NCI-H187 (cell line): ENCODE results near the gene ACTR6.
A peak's percentile ranks its signal among the peaks of the same experiment; 100 is the strongest.
"Not testable (repeated sequence)": the region's sequence is repeated elsewhere in the genome, so short reads cannot be mapped to it uniquely, and the experiment has no call there.

Experiments used
- DNase-seq, 2 experiments: peaks; one replicate each; lab custom pipeline; 2025; lab: John Stamatoyannopoulos, UW

Gene ACTR6

DNA sequence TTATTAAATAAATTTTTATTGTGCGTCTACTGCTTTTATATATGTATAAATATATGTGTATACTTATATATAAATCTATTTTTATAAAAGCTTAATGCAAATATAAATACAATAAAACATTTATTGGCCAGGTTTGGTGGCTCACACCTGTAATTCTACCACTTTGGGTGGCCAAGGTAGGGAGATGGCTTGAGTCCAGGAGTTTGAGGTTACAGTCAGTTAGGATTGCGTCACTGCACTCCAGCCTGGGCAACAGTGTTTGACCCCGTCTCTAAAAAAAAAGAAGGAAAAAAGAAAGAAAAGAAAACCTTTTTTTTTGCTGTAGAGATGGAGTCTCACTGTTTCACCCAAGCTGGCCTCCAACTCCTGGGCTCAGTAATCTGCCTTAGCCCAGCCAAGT is 20.9 kb downstream of the ACTR6 start:
- no peak for DNase-seq

DNA sequence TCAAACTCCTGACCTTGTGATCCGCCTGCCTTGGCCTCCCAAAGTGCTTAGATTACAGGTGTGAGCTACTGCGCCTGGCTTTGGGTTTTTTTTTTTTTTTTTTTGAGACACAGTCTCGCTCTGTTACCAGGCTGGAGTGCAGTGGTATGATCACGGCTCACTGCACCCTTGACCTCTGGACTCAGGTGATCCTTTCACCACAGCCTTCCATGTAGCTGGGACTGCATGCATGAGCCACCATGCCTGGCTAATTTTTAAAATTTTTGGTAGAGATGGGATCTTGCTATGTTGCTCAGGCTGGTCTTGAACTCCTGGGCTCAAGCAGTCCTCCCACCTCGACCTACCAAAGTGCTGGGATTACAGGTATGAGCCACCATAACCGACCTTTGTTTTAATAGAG is 21.6 kb downstream of the ACTR6 start:
- DNase-seq = not testable (repeated sequence)

DNA sequence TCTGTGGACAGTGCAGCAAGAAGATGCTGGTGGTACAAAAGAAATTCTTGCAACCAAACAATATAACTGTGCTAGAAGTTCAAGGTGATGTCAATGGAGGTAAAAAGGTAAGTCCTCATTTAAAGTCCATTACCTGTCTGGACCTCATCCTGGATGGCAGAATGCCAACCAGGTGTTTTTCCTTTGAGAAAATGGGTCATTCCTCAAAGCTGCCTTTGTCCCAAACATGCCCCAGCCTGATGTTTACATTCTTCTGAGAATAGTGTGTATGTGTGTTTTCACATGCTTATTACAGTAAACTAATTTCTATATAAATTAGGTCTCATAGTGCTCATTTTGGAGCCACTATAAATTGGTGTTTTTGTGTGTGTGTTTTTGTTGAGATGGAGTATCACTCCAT is 24.9 kb downstream of the ACTR6 start:
- no peak for DNase-seq

DNA sequence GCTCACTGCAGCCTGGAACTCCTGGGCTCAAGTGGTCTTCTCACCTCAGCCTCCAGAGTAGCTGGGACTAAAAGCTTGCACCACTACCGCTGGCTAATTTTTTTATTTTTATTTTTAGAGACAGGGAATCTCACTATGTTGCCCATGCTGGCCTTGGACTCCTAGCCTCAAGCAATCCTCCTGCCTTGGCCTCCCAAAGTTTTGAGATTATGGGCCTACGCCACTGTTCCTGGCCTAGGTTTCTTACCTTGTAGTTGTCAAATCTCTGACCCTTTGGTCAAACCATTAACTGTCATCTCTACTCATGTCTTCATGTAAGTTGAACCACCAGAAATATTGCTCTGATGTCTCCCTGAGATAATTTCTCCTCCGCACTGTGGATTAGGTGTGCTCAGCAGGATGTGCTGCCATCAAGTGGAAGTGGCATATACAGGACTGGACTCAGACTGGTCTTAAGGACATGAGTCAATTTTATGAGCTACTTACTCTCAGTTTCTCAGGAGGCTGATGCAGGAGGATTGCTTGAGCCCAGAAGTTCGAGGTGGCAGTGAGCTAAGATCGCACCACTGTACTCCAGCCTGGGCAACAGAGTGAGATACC is 28.5 kb downstream of the ACTR6 start:
- DNase-seq = no peak

DNA sequence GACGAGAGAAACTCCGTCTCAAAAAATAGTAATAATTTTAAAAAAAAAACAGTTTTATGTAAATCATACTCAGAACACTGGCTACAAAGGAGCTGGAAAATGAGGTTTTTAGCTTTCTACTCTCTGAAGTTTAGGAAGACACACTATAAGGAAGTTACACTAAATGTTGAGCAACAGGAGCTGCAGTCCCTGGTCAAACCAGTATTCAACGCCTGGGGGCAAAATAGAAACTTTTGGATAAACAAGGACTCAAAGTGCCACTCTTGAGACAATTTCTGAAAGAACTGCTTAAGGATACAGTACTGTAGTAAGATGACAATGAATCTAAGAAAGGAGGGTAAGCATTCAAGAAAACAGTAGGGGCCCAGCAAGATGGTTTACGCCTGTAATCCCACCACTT is 29.3 kb downstream of the ACTR6 start:
- no peak for DNase-seq

DNA sequence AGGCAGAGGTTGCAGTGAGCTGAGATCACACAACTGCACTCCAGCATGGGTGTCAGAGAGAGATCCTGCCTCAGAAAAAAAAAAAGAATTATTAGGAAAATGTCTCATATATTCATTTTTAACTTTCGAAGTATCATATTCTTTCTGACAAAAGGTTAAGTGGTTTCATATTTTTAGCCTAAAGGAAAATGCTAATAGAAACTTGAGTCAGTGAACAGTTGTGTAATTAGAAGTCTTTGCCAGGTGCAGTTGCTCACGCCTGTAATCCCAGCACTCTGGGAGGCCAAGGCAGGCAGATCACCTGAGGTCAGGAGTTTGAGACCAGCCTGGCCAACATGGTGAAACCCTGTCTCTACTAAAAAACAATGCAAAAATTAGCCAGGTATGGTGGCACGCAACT is 31.3 kb downstream of the ACTR6 start:
- not testable (repeated sequence) for DNase-seq

DNA sequence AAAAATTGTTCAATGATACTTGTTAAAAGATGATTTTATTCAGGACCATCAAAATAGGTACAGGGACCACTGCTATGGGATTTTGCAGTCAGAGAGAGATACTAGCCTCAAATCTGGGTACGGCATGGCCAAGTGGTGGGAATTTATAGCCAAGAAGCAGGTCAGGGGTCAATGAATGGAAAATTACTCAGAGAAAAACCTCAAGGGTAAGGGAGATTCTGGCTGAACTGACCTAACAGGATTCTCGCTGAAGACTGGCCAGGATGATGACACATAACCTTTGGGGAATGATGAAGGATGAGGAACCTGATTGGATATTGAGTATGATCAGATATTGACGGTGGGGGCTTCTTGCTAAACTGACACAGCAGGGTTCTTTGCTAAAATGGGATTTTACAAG is 33.6 kb downstream of the ACTR6 start:
- no peak for DNase-seq

DNA sequence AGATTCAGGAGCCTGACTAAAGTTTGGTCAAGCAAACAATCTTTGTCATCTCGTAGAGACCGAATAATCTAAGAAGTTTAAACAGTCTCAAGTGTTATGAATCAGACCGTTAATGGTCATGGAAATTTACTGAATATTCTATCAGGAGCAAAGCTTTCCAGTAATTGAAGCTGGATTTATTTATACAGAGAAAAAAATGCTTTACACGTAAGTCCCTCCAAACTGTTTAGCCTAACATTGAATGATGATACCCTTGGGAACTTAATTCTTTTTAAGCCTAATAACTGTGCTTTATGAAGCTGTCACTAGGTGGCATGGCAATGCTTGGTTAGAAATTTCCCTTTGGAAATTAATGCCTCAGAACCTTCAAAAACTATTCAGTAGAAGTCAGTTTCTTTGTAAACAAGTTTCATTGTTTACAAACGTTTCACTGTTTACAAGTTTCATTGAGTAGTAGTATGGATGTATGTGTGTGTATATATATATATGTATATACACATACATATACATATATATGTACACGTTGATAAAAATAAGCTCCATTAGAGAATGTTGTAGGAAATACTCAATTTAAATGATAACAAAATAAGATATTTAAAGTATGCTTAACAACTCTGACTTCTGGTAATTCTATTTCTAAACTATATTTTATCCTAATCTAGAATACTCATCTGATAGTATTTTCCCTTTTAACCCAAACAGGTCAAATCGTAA is 34.1 kb downstream of the ACTR6 start:
- DNase-seq = peak in 1 of 2 experiments; percentile 12

DNA sequence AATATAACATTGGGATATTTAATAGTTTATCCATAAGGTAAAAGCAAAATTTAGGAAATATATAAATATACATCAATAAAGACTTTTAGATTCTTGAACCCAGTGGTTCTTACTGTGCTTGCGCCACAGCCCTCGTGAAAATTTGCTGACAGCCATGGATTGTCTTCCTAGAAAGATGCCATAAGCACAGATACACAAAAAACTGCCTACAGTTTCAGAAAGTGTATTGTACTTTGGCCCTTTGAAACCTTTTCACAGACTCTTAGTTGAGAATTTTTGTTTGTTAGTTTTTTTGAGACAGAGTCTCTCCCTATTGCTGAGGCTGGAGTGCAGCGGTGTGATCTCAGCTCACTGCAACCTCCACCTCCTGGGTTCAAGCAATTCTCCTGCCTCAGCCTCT is 38.2 kb downstream of the ACTR6 start:
- DNase-seq = no peak

DNA sequence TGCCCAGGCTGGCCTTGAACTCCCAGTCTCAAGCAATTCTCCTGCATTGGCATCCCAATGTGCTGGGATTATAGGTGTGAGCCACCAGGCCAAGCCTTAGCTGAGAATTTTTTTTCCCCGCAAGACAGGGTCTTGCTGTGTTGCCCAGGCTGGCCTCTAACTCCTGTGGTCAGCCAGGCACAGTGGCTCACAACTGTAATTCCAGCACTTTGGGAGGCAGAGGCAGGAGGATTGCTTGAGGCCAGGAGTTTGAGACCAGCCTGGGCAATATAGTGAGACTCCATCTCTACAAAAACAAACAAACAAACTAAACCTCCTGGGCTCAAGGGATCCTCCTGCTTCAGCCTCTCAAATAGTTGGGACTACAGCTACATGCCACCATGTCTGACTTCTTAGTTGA is 39.0 kb downstream of the ACTR6 start:
- no peak for DNase-seq

DNA sequence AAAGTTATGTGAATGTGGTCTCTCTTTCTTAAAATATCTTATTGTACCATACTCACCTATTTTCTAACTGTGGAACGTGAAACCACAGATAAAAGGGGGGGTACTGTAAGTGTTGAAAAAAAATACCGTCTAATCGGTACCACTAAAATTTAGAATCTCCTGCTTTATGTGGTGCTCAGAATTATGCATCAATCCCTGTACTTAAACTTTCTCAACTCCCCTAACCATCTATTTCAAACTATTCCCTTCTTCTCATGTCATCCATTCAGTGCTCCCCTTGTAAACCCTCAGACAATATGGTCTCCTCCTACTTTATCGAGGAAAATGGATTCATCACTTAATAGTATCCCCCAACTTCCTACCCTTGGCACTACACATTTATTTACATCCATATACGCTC is 42.5 kb downstream of the ACTR6 start:
- no peak for DNase-seq

DNA sequence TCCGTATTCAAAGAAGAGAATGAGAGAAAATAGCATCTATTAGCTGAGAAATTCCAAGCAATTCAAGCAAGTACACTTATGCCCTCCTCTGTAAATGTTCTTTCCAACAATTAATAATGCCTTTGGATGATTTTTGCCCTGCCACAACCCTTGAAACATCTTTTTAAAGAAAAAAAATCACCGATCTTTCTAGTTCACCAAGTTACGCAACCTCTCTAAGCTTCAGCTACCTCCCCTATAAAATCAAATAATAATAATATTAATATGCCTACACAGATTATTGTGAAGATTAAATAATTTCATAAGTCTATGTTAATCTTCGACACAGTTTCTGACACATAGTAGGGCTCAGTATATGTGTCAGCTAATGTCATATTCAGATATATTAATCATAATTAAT is 47.1 kb downstream of the ACTR6 start:
- DNase-seq = no peak

DNA sequence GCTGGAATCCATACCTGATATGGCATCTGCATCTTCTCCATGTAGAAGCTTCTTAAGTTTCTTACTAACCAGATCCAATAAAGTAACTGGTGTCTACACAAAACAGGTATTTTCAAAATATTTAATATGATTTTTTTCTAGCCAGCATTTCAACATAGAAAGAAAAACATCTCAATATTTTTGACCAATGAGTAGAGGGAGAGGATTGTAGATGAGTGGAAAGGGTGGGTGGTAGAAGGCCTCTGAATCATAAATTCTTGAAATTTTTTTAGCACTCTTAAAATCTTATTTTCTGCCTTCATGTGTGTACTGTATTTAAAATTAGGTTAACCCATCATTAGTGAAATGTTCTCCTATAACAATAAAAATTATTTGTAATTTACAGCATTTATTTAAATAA is 48.3 kb downstream of the ACTR6 start:
- DNase-seq = no peak

DNA sequence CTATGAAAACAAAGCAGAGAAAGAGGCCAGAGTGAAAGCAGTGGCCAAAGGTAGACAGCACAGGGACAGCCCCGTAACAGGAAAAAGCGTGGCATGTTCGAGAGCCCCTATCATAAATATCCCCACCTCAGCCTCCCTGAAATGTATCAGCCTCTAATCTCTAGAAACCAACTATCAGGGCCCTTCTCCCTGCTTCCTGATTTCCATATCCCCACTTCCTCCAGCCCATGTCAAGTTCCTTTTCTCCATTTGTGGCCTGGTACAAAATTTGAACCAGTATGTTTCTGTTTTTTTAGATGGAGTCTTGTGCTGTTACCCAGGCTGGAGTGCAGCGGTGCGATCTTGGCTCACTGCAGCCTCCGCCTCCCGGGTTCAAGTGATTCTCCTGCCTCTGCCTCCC is 49.3 kb downstream of the ACTR6 start:
- DNase-seq = no peak

DNA sequence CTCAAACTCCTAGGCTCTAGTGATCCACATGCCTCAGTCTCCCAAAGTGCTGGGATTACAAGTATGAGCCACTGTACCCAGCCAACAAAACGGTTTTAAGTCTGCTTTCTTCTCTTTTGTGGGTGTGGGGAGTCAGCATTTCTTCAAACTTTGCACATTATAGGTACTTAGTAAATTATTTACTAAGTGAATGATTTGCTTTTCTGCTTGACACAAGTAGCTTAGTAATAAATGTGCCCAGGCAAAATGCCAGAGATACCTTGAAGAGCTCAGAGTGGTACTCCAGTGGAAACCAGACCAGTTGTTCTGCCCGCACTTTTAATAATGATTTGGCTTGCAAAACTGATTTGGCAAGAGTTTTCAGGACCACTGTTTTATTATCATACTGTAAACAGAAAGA is 51.3 kb downstream of the ACTR6 start:
- DNase-seq = peak; percentile 23 to 41

DNA sequence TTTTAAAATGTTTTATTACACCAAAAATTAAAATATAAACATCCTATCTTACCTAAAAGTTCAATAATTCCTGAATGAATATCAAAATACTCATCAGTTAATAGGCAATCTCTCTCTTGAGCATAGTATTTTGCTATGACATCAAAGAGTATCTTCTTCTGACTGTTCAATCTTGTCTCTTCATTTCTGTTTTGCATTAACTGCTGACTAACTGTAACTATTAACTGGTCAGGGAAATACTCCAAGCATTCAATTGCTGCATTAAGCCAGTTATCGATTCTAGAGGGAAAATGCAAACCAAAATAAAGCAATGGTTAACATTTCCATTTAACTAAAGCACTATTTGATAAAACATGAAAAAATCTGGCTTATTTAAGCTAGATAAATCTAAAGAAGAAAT is 52.8 kb downstream of the ACTR6 start:
- no peak for DNase-seq

DNA sequence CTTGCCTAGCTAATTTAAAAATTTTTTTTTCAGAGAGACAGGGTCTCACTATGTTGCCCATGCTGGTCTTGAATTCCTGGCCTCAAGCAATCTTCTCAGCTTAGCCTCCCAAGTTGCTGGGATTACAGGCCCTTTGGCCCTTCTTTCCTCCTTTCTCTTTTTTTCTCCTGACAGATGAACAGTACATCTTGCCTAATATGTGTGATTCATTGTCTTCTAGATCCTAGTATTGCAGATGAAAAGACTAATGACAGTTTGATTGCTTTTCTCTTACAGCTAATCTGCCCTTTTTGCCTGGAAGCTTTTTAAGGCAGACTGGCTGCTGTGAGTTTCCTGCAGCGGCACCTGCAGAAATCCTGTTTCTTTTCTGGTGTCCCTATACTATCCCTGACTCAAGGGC is 54.3 kb downstream of the ACTR6 start:
- no peak for DNase-seq

DNA sequence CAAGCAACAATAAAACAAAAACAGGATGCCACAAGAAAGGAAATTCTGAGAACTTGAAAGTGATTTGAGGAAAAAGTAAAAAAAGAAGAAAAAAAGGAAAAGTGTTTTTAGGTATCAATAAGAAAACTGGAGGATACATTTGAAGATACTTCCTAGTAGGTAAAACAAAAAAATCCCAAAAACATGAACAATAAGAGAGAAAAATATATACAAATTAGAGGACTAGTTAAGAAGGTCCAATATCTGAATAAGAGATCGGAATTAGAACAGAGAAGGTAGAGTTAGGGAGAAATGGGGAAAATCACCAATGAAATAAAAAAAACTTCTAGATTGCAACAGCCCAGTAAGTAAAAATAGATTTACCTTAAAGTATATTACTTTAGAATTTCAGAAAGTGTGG is 57.5 kb downstream of the ACTR6 start:
- no peak for DNase-seq

DNA sequence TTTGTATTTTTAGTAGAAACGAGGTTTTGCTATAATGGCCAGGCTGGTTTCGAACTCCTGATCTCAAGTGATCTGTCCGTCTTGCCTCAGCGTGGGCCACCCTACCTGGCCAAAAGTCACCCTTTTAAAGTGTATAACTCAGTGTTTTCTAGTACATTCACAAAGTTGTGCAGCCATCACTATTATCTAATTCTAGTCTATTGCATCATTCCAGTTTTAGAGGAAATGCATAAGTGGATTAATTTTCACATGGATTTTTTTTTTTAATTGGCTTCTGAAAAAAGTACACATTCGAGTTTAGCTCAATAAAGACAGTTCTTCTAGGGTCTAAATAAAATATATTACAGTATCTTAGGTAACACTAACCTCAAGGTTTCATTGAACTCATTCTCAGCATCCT is 62.5 kb downstream of the ACTR6 start:
- no peak for DNase-seq

DNA sequence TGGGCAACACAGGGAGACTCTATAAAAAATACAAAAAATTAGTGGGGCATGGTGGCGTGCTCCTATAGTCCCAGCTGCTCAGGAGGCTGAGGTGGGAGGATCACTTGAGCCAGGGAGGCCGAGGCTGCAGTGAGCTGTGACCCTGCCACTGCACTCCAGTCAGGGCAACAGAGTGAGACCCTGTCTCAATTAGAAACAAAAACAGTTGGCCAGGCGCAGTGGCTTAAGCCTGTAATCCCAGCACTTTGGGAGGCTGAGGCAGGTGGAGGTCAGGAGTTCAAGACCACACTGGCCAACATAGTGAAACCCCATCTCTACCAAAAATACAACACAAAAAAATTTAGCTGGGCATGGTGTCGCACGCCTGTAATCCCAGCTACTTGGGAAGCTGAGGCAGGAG is 64.5 kb downstream of the ACTR6 start:
- DNase-seq = not testable (repeated sequence)

DNA sequence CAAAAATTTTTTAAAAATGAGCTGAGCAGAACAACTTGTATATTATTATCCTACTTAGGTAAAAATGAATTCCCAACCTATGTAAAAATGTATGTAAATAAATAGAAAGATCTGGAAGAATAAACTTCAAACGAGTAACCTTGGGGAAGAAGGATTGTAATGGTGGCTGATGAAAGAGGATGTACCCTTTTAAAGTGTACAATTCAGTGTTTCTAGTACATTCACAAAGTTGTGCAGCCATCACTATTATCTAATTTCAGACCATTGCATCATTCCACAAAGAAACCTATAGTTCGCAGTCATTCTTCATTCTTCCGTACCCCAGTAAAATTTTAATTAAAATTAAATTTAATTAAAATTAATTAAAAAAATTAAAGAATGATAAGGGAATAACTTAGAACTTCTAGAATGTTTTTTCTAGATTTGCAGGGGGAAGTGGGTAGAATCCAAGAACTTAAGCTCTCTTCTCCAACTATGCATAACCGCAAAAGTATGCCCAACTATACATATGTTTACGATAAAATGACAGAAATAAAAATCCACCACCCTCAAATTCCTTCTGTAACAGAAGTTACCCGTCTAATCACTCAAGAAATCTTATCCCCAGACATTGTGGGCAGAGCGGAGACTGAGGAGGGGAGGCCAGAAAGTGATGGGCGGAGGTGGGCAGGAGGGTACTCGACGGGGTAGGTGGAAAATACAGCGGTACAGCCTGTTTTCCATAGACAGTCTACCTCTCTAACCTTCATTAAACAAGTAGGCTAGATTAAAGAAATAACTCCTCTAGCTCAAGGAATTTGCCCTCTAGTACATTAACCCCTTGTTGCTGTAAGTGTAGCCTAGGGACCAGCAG is 65.3 kb downstream of the ACTR6 start:
- DNase-seq = no peak

DNA sequence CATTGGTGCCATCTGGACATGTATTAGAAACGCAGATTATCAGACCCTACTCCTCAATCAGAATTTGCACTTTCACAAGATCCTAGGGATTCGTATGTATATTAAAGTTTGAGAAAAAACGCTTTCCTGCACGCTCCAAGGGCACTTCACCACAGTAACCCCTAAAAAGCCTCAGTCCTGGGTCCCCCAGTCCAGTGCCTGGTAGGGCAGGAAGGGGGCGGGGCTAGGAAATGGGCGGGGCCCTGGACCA is 65.9 kb downstream of the ACTR6 start:
- no peak for DNase-seq

DNA sequence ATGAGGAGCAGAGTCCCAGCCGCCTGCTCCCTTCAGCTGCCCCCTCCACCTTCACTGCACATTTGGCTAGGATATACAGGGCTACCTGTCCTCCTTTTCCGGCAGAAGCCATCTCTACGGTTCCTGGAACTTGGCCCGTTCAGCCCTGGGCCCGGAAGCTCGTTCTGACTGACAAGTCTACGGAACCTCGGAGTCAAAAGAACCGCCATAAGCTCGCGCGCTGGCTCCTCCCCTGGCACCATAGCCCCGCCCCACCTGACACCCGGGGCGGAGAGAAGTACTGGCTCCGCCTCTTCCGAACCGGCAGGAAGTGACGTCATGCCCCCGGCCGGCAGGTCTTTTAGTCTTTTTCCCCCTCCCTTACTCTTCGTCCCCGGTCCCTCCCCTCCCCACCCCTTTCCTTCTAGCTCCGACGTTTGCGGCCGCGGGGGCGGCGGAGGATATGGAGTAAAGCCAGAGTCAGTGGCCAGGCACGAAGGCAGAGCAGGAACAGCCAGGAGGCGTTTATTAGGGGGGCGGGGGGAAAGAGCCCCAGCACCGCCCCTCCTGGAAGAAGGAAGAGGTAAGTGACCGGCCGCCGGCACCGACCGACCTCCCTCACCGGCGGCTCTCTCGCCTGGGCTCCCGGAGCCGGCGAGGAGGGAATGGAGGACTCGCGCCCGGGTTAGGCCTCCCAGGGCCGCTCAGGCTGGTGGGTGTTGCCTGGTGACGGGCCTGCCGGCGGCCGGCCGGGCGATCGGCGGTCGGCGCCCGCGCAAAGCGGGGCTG is 66.4 kb downstream of the ACTR6 start, which contains the start of the genes DEPDC4 and SCYL2:
Gene DEPDC4 (minus strand): TSS at position 245 of the 768 bp plus-strand sequence. CDS start 3 bp downstream, at position 242.
Gene SCYL2 (plus strand): TSS at position 343 of the 768 bp plus-strand sequence. CDS start 15,794 bp downstream, outside the sequence.
- peak; percentile 92 to 99 for DNase-seq
